AML-193 (cell line): Measurements from ENCODE around the gene EP300.

ENCODE experiments used
- DNase-seq, 2 experiments: peaks; one replicate each; lab custom pipeline; 2025; lab: John Stamatoyannopoulos, UW

The EP300 gene

GRCh38 chr22:41206719-41207118, 114.3 kb downstream of the EP300 start:
- DNase-seq: no peak

DNA sequence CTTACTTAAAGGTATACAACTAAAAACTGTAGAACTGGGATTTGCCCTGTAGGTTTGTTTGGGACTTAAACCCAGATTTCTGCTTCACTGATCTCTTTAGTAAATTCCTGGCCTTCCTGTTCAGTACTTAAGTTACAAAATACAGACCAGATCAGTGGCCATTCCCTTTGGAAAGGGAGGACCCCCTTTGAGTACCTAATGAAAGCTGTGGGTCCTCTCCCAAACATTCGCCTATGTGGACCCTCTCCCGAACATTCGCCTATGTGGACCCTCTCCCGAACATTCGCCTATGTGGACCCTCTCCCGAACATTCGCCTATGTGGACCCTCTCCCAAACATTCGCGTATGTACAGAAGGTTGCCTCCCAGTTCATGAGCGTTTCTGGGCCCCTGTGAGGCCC, 123.0 kb downstream of the EP300 start:
- DNase-seq: no peak

DNA sequence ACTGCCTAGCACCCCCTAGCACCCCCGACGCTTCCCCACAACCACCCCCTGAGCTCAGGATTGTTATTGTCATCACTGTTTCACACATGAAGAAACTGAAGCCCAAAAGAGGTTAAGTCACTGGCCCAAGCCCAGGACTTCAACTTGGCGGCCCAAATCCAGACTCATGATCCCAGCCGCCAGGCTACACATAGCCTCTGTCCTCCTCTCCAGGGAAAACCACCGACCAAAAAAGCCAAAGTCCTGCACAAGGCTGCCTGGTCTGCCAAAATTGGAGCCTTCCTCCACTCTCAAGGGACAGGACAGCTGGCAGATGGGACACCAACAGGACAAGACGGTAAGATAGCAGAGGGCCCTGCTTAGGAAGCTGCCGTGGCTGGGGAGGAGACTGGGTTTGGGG, 123.5 kb downstream of the EP300 start:
- DNase-seq: no peak

DNA sequence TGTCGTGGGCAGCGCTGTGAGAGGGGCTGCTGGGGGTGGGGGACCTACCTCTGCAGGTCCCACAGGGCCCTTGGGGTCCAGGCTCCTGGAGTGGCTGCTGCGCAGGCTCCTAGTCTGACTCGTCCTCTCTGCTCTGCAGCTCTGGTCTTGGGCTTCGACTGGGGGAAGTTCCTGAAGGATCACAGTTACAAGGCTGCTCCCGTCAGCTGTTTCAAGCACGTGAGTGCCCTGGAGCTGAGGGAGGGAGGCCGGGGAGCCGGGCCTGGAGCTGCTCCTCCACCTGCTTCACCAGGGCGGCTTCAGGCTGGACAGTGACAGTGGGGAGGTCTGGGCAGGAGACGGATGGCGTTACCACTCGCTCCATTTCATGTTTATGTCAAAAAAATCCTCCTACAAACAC, 124.6 kb downstream of the EP300 start:
- DNase-seq: no peak

- DNase-seq: peak; percentile 90 to 94
Measured at GRCh38 chr22:41217553-41218157, 125.3 kb downstream of the EP300 start.

DNA sequence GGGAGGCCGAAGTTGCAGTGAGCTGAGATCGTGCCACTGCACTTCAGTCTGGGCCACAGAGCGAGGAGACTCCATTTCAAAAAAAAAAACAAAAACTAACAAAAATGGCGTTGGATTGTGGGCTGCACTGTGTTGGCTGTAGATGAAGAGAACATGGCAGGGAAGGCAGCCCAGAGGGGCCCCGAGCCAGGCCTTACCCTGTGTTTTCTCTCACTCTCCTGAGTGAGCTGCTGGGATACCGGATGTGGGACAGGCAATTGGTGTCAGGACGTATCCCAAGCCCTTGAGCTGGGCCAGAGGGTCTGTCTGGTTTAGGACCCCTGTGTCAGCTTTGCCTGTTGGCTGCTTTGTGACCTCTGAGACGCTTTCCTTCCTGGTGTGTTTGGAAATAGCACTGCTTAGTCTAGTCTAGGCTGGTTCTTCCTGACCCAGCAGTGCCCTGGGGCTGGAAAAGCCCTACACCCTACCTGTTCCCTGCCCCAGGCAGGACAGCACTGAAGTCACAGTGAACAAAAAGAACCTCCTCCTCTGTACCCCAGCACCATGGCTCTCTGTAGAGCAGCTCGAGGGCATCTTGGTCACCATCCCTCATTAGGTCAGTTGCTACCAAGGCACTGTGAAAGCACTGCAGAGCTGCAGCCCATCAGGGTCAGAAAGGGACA, 130.6 kb downstream of the EP300 start:
- no peak for DNase-seq

DNA sequence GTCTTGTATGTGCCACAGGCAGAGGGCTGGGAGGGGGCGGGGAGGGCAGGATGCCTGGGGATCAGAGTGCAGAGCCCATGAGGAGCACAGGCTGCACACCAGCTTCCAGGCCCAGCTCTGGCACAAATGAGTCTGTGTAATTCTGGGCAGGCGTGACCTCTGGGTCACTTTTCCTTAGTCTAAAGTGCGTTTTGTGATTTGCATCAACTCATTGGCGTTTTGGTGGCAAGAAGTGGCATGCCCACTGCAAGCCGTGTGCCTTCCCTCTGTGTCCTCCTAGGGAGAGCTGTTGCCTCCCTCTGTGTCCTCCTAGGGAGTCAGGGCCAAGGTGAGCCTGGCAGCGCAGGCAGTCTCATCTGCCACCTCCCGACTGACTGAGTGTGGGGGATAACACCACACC, 131.1 kb downstream of the EP300 start:
- DNase-seq: no peak

DNA sequence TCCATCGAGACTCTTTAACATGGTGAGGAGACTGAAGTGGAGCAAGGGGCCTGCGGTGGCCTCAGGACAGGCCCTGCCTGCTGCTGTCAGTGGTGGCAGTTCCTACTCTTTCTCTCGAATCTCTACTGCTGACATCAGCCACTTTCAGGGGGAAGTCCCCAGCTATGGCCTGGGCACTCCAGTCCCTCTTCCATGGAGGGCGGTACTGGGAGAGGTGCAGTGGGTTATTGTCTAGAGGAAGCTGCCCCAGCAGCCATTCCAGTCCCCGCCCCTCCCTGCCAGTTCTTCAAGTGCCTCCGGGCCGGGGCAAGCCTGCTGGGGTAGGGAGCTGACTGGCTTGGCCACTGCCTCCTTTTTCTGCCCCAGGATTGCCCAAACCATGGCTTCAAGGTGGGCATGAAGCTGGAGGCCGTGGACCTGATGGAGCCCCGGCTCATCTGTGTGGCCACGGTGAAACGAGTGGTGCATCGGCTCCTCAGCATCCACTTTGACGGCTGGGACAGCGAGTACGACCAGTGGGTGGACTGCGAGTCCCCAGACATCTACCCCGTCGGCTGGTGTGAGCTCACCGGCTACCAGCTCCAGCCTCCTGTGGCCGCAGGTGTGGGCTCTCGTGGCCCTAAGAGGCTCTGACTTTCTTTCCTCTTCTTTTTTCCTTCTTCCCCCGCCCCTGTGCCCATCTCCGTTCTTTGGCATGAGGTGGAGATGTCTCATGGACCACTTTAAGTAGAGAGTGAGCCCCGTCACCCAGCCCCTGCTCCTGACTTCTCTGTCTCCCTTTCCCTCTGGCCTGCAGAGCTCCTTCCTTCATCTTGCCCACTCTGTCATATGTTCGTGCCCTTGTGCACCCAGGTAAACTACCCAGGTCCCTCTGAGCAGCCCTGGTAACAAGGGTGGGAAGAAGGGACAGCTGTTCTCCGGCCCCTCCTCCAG, 134.6 kb downstream of the EP300 start:
- DNase-seq: no peak

- DNase-seq: no peak
Measured at GRCh38 chr22:41229215-41229614, 136.8 kb downstream of the EP300 start.
